Astrocyte (in vitro differentiated cells and primary cell): Measurements from ENCODE around the gene FAM163A. TPM values are rescaled to one million over a fixed set of nuclear protein-coding genes. Genes with fewer than 3 reads are reported as not detected.
A peak's percentile ranks its signal among the peaks of the same experiment; 100 is the strongest.

Experiments used
- DNase-seq: peaks from one replicate; pipeline ENCODE4 v3.0.0-alpha.2; 2010; ENCODE audit warnings: low read depth
- FAIRE-seq: peaks from 2 replicates; lab custom pipeline; 2011; peaks lifted over from hg19 to GRCh38; lab: Jason Lieb, UNC
- H2AFZ ChIP-seq: 2 replicates; pipeline ENCODE4 v1.6.0; 2012; ENCODE audit warnings: low read depth, low read length, inconsistent platforms
- H3K27ac ChIP-seq: 2 replicates; pipeline ENCODE4 v1.5.1; 2011; ENCODE audit warnings: low read depth, low read length, inconsistent platforms
- H3K27me3 ChIP-seq: 2 replicates; pipeline ENCODE4 v1.6.0; 2011; ENCODE audit warnings: low read length, inconsistent platforms; ENCODE audit not compliant: insufficient read depth
- H3K36me3 ChIP-seq: 2 replicates; pipeline ENCODE4 v1.5.1; 2011; ENCODE audit warnings: low read length, inconsistent platforms; ENCODE audit not compliant: insufficient read depth
- H3K4me1 ChIP-seq: 2 replicates; pipeline ENCODE4 v1.5.1; 2011; ENCODE audit warnings: low read length, inconsistent platforms; ENCODE audit not compliant: insufficient read depth
- H3K4me2 ChIP-seq: 2 replicates; pipeline ENCODE4 v1.6.0; 2012; ENCODE audit warnings: low read length, inconsistent platforms
- H3K4me3 ChIP-seq: 2 replicates; pipeline ENCODE4 v1.5.1; 2011; ENCODE audit warnings: low read depth, mild to moderate bottlenecking, low read length, inconsistent platforms; ENCODE audit not compliant: insufficient read depth
- H3K79me2 ChIP-seq: 2 replicates; pipeline ENCODE4 v1.6.0; 2012; ENCODE audit warnings: mild to moderate bottlenecking, low read length, inconsistent platforms; ENCODE audit not compliant: insufficient read depth
- H3K9ac ChIP-seq: 2 replicates; pipeline ENCODE4 v1.6.0; 2012; ENCODE audit warnings: mild to moderate bottlenecking, low read length, inconsistent platforms
- H3K9me3 ChIP-seq: 2 replicates; pipeline ENCODE4 v1.5.1; 2012; ENCODE audit warnings: low read depth, mild to moderate bottlenecking, low read length, inconsistent platforms; ENCODE audit not compliant: insufficient read depth
- H4K20me1 ChIP-seq: 2 replicates; pipeline ENCODE4 v1.6.0; 2012; ENCODE audit warnings: low read length, inconsistent platforms; ENCODE audit not compliant: insufficient read depth
- H3K27ac Mint-ChIP-seq: one replicate; pipeline ENCODE4 v1.8.0; 2021; ENCODE audit warnings: mild to moderate bottlenecking, mixed read lengths; ENCODE audit not compliant: unreplicated experiment
- H3K27me3 Mint-ChIP-seq: one replicate; pipeline ENCODE4 v1.8.0; 2021; ENCODE audit warnings: low read depth, mixed read lengths; ENCODE audit not compliant: unreplicated experiment
- H3K36me3 Mint-ChIP-seq: one replicate; pipeline ENCODE4 v1.8.0; 2021; ENCODE audit warnings: low read depth, mixed read lengths; ENCODE audit not compliant: unreplicated experiment
- H3K4me1 Mint-ChIP-seq: one replicate; pipeline ENCODE4 v1.8.0; 2021; ENCODE audit warnings: low read depth, mixed read lengths; ENCODE audit not compliant: unreplicated experiment
- H3K4me3 Mint-ChIP-seq: one replicate; pipeline ENCODE4 v1.8.0; 2021; ENCODE audit warnings: mild to moderate bottlenecking, moderate library complexity, mixed read lengths; ENCODE audit not compliant: unreplicated experiment
- H3K9me3 Mint-ChIP-seq: one replicate; pipeline ENCODE4 v1.8.0; 2021; ENCODE audit warnings: mild to moderate bottlenecking, mixed read lengths; ENCODE audit not compliant: unreplicated experiment
- CTCF ChIP-seq: IDR thresholded peaks from 2 replicates; pipeline ENCODE4 v1.5.1; 2011; ENCODE audit warnings: low read depth, mild to moderate bottlenecking, inconsistent platforms, low read length, moderate library complexity; ENCODE audit not compliant: insufficient read depth
- EZH2 ChIP-seq: IDR thresholded peaks from 2 replicates; pipeline ENCODE4 v1.6.1; 2012; ENCODE audit warnings: mild to moderate bottlenecking, low read length, inconsistent platforms; ENCODE audit not compliant: insufficient read depth
- total RNA-seq: library from RNA; stranded (reverse); gene quantifications from 2 replicates; pipeline ENCODE4 v1.2.1, GENCODE V29; 2021

FAM163A gene
- total RNA-seq, 1 donor from 2014 or later: not detected

- no peaks in the 10 kb centered on the region for H3K36me3 ChIP-seq
- Mint-ChIP-seq H3K27me3 (peaks cover 50% of the 10 kb centered on the region), H3K36me3 (no peaks in the 10 kb centered on the region), H3K27ac (no peak overlapping the region), H3K9me3 (no peaks in the 10 kb centered on the region), H3K4me3 (no peak overlapping the region), H3K4me1 (peaks cover 15% of the 10 kb centered on the region)
- FAIRE-seq (no peak), DNase-seq (peak; percentile 49)
- no peak overlapping the region for H3K4me3 ChIP-seq
- no peaks in the 10 kb centered on the region for H3K79me2 ChIP-seq
- H3K9me3 ChIP-seq: no peaks in the 10 kb centered on the region
- H4K20me1 ChIP-seq: no peaks in the 10 kb centered on the region
- no peak overlapping the region for H3K27ac ChIP-seq
- peaks cover 45% of the 10 kb centered on the region for H3K27me3 ChIP-seq
- H2AFZ ChIP-seq: no peak overlapping the region
- no peak overlapping the region for H3K9ac ChIP-seq
- H3K4me1 ChIP-seq: peaks cover 18% of the 10 kb centered on the region
- TF ChIP-seq EZH2: no peak
- peak; percentile 96 for TF ChIP-seq CTCF
- peak overlapping the region; percentile 18 for H3K4me2 ChIP-seq
Measured at GRCh38 chr1:179809506-179810366, 66.6 kb downstream of the FAM163A start.

GRCh38 chr1:179810367-179810715 is 67.2 kb downstream of the FAM163A start:
- FAIRE-seq (no peak), DNase-seq (no peak)
- H3K27me3 Mint-ChIP-seq: peaks cover 52% of the 10 kb centered on the region
- no peak overlapping the region for H3K27ac ChIP-seq
- no peak overlapping the region for H3K4me3 Mint-ChIP-seq
- H3K36me3 Mint-ChIP-seq: no peaks in the 10 kb centered on the region
- no peaks in the 10 kb centered on the region for H3K36me3 ChIP-seq
- no peaks in the 10 kb centered on the region for H3K9me3 ChIP-seq
- no peaks in the 10 kb centered on the region for H3K9me3 Mint-ChIP-seq
- H4K20me1 ChIP-seq: no peaks in the 10 kb centered on the region
- TF ChIP-seq CTCF: no peak
- no peak for TF ChIP-seq EZH2
- peaks cover 15% of the 10 kb centered on the region for H3K4me1 Mint-ChIP-seq
- no peak overlapping the region for H2AFZ ChIP-seq
- peaks cover 45% of the 10 kb centered on the region for H3K27me3 ChIP-seq
- H3K27ac Mint-ChIP-seq: no peak overlapping the region
- no peak overlapping the region for H3K4me2 ChIP-seq
- H3K4me3 ChIP-seq: no peak overlapping the region
- H3K9ac ChIP-seq: no peak overlapping the region
- no peaks in the 10 kb centered on the region for H3K79me2 ChIP-seq
- peaks cover 23% of the 10 kb centered on the region for H3K4me1 ChIP-seq
